Activated naive CD8-positive, alpha-beta T cell treated with anti-CD3 and anti-CD28 coated beads for 36 hours (primary cell): Measurements from ENCODE around the gene DICER1. TPM values are rescaled to one million over a fixed set of nuclear protein-coding genes. Genes with fewer than 3 reads are reported as not detected.

Experiments
- DNase-seq: peaks from one replicate; pipeline ENCODE4 v3.0.0; 2021
- H3K27ac Mint-ChIP-seq: one replicate; pipeline ENCODE4 v1.8.0; 2022; ENCODE audit warnings: mild to moderate bottlenecking, moderate library complexity, mixed read lengths
- H3K27me3 Mint-ChIP-seq: one replicate; pipeline ENCODE4 v1.8.0; 2022; ENCODE audit warnings: mild to moderate bottlenecking, mixed read lengths
- H3K36me3 Mint-ChIP-seq: one replicate; pipeline ENCODE4 v1.8.0; 2021; ENCODE audit warnings: mild to moderate bottlenecking, mixed read lengths
- H3K4me1 Mint-ChIP-seq: one replicate; pipeline ENCODE4 v1.8.0; 2021; ENCODE audit warnings: mixed read lengths
- H3K4me3 Mint-ChIP-seq: one replicate; pipeline ENCODE4 v1.8.0; 2022; ENCODE audit warnings: mild to moderate bottlenecking, moderate library complexity, mixed read lengths
- H3K9me3 Mint-ChIP-seq: one replicate; pipeline ENCODE4 v1.8.0; 2022; ENCODE audit warnings: mixed read lengths
- total RNA-seq, 2 experiments: library from RNA; stranded (reverse); gene quantifications; one replicate each; pipeline ENCODE4 v1.2.3, GENCODE V29; 2021

The DICER1 gene
- total RNA-seq, 2 experiments from 2014 or later = 53.1 to 60.3 TPM

- Mint-ChIP-seq H3K36me3 (no peaks in the 10 kb centered on the region), H3K27me3 (no peaks in the 10 kb centered on the region), H3K9me3 (no peaks in the 10 kb centered on the region), H3K4me3 (no peak overlapping the region), H3K27ac (no peak overlapping the region), H3K4me1 (peaks cover 3% of the 10 kb centered on the region)
- no peak for DNase-seq
These were observed 98.2 kb downstream of the DICER1 start for GRCh38 chr14:95059126-95059525.

- H3K27ac Mint-ChIP-seq = no peak overlapping the region
- no peaks in the 10 kb centered on the region for H3K27me3 Mint-ChIP-seq
- no peaks in the 10 kb centered on the region for H3K36me3 Mint-ChIP-seq
- DNase-seq = no peak
- H3K4me1 Mint-ChIP-seq = peaks cover 3% of the 10 kb centered on the region
- no peak overlapping the region for H3K4me3 Mint-ChIP-seq
- no peaks in the 10 kb centered on the region for H3K9me3 Mint-ChIP-seq
These were observed 98.8 kb downstream of the DICER1 start for GRCh38 chr14:95058491-95058890.

GRCh38 chr14:95057851-95058250 lies 99.5 kb downstream of the DICER1 start:
- H3K27ac Mint-ChIP-seq = no peak overlapping the region
- DNase-seq = no peak
- no peaks in the 10 kb centered on the region for H3K36me3 Mint-ChIP-seq
- peaks cover 3% of the 10 kb centered on the region for H3K4me1 Mint-ChIP-seq
- no peaks in the 10 kb centered on the region for H3K27me3 Mint-ChIP-seq
- H3K4me3 Mint-ChIP-seq = no peak overlapping the region
- H3K9me3 Mint-ChIP-seq = no peaks in the 10 kb centered on the region

- no peak for DNase-seq
- H3K4me3 Mint-ChIP-seq = no peak overlapping the region
- no peaks in the 10 kb centered on the region for H3K9me3 Mint-ChIP-seq
- no peaks in the 10 kb centered on the region for H3K36me3 Mint-ChIP-seq
- no peak overlapping the region for H3K27ac Mint-ChIP-seq
- no peaks in the 10 kb centered on the region for H3K27me3 Mint-ChIP-seq
- peaks cover 3% of the 10 kb centered on the region for H3K4me1 Mint-ChIP-seq
These were observed 100.2 kb downstream of the DICER1 start for GRCh38 chr14:95057147-95057546.

DNA sequence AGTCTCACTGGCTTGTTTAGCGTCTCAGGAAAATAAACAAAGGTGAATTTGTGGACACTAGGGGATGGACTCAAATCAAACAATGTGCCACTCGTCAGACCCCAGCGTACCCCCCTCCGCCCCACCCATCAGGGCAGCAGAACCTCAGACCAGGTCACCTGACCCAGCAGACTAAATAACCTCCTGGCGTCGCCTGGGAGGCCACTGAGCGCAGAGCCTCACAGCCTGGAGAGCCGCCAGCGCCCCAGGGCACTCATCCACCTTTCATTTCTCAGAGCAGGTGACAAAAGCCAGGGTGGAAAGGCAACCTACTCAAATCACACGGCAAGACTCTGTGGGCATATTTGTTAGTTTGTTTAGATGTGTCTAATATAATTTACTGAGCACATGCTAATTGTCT lies 100.9 kb downstream of the DICER1 start:
- Mint-ChIP-seq H3K4me3 (no peak overlapping the region), H3K4me1 (peaks cover 3% of the 10 kb centered on the region), H3K36me3 (no peaks in the 10 kb centered on the region), H3K27me3 (no peaks in the 10 kb centered on the region), H3K27ac (no peak overlapping the region), H3K9me3 (no peaks in the 10 kb centered on the region)
- no peak for DNase-seq

- Mint-ChIP-seq H3K9me3 (no peaks in the 10 kb centered on the region), H3K27me3 (no peaks in the 10 kb centered on the region), H3K27ac (no peak overlapping the region), H3K36me3 (no peaks in the 10 kb centered on the region), H3K4me1 (peaks cover 3% of the 10 kb centered on the region), H3K4me3 (no peak overlapping the region)
- DNase-seq = no peak
These were observed 102.0 kb downstream of the DICER1 start for GRCh38 chr14:95055318-95055717.

DNA sequence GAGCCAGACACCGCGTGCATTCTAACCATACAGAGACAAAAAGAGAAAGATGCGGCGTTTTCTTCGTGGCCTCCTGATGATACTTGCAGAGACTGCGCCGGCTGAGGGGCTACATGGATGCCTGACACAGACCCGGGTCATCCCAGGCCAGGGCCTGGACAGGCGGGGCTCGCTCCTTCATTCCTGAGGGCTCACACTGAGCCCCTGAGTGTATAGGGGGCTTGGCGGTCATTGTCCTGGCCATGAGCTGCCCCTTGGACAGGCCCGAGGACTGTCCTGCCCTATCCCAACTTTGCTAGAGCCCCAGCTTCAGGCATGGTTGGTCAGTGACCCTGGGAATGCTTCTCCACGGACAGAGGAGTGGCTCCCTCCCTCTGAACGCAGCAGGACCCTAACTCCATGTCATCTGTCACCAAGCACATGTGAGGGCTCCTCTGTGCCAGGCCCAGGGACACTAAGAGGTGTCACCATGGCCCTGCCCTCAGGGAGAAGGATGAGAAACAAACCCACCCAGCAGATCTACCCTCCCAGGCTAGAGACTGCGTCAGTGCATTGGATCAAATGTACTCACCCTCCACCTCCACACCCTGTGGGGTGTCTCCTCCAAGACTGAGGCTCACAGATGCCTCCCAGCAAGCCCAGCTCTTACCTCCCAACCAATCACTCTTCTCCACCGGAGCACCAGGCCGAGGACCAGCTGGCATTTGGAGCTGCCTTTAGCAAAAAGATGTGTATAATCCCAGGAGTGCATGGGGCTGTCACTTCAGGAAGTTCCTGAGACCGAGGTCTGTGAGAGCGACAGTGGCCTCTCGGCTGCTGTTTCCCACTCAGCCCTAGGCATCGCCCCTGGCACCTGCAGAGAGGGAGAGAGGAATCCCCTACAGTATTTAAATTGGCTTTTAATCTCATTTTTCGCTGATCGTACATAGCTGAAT lies 102.7 kb downstream of the DICER1 start:
- H3K9me3 Mint-ChIP-seq = no peaks in the 10 kb centered on the region
- H3K4me1 Mint-ChIP-seq = peaks cover 3% of the 10 kb centered on the region
- no peak overlapping the region for H3K27ac Mint-ChIP-seq
- no peaks in the 10 kb centered on the region for H3K36me3 Mint-ChIP-seq
- no peak for DNase-seq
- H3K27me3 Mint-ChIP-seq = no peaks in the 10 kb centered on the region
- H3K4me3 Mint-ChIP-seq = no peak overlapping the region

DNA sequence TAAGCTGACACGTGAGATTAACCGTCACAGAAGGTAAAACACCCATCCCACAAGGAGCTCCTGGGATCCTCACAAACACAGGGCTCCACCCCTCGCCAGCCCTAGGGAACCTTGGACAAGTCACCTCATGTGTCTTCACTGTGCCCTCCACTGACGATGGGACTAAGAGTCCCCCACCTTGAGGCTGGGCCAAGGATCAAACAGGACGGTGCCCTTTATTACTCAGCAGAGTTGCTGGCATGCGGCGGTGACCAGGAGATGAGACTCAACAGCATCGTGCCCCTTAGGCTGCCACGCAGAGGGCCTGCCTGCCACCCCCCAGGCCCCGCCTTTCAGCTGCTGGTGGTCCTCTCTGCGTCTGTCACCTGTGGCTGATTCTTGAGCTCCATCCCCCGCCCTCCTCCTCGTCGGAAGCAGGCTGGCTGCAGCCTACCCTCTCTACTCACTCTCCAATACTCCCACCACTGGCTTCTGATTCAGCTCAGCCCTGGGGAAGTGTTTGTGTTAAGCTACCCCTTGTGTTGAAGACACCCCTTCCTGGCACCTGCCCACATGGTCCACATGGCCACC lies 105.2 kb downstream of the DICER1 start:
- H3K4me3 Mint-ChIP-seq = no peak overlapping the region
- no peaks in the 10 kb centered on the region for H3K4me1 Mint-ChIP-seq
- no peaks in the 10 kb centered on the region for H3K9me3 Mint-ChIP-seq
- no peaks in the 10 kb centered on the region for H3K27me3 Mint-ChIP-seq
- no peak for DNase-seq
- H3K27ac Mint-ChIP-seq = no peak overlapping the region
- no peaks in the 10 kb centered on the region for H3K36me3 Mint-ChIP-seq

DNA sequence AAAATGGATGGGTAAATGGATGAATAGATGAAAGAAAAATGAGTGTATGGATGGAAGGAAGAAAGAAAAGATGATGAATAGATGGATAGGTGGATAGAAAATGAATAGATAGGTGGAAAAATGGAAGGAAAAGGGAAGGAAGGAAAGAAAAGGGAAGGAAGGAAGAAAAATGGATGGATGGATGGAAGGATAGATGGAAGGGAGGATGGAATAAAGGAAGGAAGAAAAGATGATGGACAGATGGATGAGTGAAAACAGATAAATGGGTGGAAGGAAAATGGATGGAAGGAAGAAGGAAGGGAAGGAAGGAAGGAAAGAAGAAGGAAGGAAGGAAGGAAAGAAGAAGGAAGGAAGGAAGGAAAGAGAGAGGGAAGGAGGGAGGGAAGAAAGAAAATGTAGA lies 107.4 kb downstream of the DICER1 start:
- Mint-ChIP-seq H3K36me3 (no peaks in the 10 kb centered on the region), H3K4me1 (no peaks in the 10 kb centered on the region), H3K4me3 (no peak overlapping the region), H3K9me3 (no peaks in the 10 kb centered on the region), H3K27ac (no peak overlapping the region), H3K27me3 (no peaks in the 10 kb centered on the region)
- DNase-seq = no peak

GRCh38 chr14:95048771-95049312 lies 108.5 kb downstream of the DICER1 start:
- H3K27ac Mint-ChIP-seq = no peak overlapping the region
- H3K36me3 Mint-ChIP-seq = no peaks in the 10 kb centered on the region
- no peaks in the 10 kb centered on the region for H3K9me3 Mint-ChIP-seq
- DNase-seq = no peak
- no peaks in the 10 kb centered on the region for H3K4me1 Mint-ChIP-seq
- H3K4me3 Mint-ChIP-seq = no peak overlapping the region
- peaks cover 6% of the 10 kb centered on the region for H3K27me3 Mint-ChIP-seq

DNA sequence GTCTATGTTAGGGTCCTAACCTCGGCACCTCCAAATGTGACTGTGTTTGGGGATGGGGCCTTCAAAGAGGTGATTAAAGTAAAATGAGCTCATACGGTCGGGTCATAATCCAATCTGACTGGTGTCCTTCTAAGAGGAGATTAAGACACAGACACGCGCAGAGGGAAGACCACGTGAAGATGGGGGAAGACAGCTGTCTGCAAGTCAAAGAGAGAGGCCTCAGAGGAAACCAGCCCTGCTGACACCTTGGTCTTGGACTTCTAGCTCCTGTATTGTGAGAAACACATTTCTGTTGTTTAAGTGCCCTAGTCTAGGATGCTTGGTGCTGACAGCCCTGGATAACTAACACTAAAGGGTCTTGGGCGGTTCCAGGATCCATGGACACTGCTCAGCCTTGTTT lies 109.6 kb downstream of the DICER1 start:
- no peak overlapping the region for H3K27ac Mint-ChIP-seq
- no peak for DNase-seq
- H3K27me3 Mint-ChIP-seq = peaks cover 6% of the 10 kb centered on the region
- H3K4me3 Mint-ChIP-seq = no peak overlapping the region
- H3K9me3 Mint-ChIP-seq = no peaks in the 10 kb centered on the region
- H3K4me1 Mint-ChIP-seq = no peaks in the 10 kb centered on the region
- no peaks in the 10 kb centered on the region for H3K36me3 Mint-ChIP-seq

DNA sequence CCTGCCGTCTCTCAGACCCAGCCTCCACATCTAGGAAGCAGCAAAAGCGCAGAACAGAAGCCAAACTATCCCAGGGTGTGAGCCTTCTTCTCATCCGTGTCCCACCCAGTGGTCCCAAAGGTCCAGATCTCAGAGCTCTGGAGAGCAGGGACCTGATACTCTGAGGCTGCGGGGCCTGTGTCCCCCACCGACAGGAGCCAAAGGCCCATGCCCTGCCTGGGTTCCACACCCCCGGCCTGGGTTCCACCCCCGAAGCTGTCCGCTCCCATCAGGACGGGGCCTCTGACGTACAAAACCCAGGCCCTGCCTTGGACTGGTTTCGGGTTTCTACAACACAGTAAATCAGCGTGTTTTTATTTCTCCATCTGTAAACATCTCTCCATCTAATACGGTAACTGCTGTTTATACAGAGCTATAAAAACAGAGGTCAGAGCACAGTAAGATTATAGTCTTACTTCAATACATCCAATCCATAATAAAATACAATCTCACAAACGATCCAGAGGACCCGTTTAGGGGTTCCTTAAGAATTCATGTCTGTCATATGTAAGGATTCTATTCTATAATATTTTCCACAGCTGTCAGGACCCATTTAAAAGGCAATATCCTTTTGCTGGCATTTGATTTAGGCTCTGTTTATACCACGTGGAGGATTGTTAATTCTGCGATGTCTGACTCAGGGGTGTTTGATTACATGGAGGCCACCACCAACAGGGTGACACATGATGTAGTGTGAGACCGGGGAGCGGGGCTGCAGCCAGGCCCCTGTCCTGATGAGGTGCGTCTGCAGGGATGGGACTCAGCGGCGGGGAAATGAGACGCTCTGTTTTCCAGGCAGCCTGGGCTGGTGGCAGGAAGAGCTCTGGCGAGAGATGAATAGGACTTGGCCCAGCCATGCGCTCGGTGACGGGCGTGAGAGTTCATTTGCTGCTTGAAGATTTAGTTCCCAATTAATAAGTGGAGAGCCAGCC lies 110.3 kb downstream of the DICER1 start:
- Mint-ChIP-seq H3K36me3 (no peaks in the 10 kb centered on the region), H3K27me3 (peaks cover 8% of the 10 kb centered on the region), H3K4me1 (no peaks in the 10 kb centered on the region), H3K4me3 (no peak overlapping the region), H3K9me3 (no peaks in the 10 kb centered on the region), H3K27ac (no peak overlapping the region)
- DNase-seq = no peak

GRCh38 chr14:95045836-95046430 lies 111.4 kb downstream of the DICER1 start:
- Mint-ChIP-seq H3K27me3 (peaks cover 10% of the 10 kb centered on the region), H3K36me3 (no peaks in the 10 kb centered on the region), H3K4me3 (no peak overlapping the region), H3K4me1 (no peaks in the 10 kb centered on the region), H3K9me3 (no peaks in the 10 kb centered on the region), H3K27ac (no peak overlapping the region)
- DNase-seq = no peak

- Mint-ChIP-seq H3K9me3 (no peaks in the 10 kb centered on the region), H3K4me1 (no peaks in the 10 kb centered on the region), H3K27ac (no peak overlapping the region), H3K27me3 (peaks cover 10% of the 10 kb centered on the region), H3K4me3 (no peak overlapping the region), H3K36me3 (no peaks in the 10 kb centered on the region)
- no peak for DNase-seq
These were observed 112.1 kb downstream of the DICER1 start for GRCh38 chr14:95045106-95045701.
